Measurements from ENCODE around the gene SKA3. TPM values are rescaled to one million over a fixed set of nuclear protein-coding genes. Genes with fewer than 3 reads are reported as not detected.

The SKA3 gene
- polyA plus RNA-seq, 1 of the 3 experiments (the other 2 are of a cell fraction), result 5.9 TPM

GRCh38 chr13:21116141-21116540, 60.2 kb downstream of the SKA3 start (continued):
- TF ChIP-seq SIN3A (IDR thresholded peaks at IDR 0.05; ENCODE audit: borderline replicate concordance, low read depth, low read length) (no peak), MXI1 (IDR thresholded peaks at IDR 0.05; ENCODE audit: low read depth, low read length) (no peak), FOXM1 (IDR thresholded peaks at IDR 0.05; ENCODE audit: low read depth) (no peak), RFX5 (IDR thresholded peaks at IDR 0.05; ENCODE audit: low read length) (no peak), YY1 (IDR thresholded peaks at IDR 0.05; ENCODE audit: low read depth) (no peak)
- TF ChIP-seq, protein P1, sequence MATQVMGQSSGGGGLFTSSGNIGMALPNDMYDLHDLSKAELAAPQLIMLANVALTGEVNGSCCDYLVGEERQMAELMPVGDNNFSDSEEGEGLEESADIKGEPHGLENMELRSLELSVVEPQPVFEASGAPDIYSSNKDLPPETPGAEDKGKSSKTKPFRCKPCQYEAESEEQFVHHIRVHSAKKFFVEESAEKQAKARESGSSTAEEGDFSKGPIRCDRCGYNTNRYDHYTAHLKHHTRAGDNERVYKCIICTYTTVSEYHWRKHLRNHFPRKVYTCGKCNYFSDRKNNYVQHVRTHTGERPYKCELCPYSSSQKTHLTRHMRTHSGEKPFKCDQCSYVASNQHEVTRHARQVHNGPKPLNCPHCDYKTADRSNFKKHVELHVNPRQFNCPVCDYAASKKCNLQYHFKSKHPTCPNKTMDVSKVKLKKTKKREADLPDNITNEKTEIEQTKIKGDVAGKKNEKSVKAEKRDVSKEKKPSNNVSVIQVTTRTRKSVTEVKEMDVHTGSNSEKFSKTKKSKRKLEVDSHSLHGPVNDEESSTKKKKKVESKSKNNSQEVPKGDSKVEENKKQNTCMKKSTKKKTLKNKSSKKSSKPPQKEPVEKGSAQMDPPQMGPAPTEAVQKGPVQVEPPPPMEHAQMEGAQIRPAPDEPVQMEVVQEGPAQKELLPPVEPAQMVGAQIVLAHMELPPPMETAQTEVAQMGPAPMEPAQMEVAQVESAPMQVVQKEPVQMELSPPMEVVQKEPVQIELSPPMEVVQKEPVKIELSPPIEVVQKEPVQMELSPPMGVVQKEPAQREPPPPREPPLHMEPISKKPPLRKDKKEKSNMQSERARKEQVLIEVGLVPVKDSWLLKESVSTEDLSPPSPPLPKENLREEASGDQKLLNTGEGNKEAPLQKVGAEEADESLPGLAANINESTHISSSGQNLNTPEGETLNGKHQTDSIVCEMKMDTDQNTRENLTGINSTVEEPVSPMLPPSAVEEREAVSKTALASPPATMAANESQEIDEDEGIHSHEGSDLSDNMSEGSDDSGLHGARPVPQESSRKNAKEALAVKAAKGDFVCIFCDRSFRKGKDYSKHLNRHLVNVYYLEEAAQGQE (IDR thresholded peaks at IDR 0.05; ENCODE audit: low read depth, low read length), result no peak
- TF ChIP-seq, protein P2, sequence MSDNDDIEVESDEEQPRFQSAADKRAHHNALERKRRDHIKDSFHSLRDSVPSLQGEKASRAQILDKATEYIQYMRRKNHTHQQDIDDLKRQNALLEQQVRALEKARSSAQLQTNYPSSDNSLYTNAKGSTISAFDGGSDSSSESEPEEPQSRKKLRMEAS (IDR thresholded peaks at IDR 0.05; ENCODE audit: low read depth), result no peak

GRCh38 chr13:21115231-21115630, 61.1 kb downstream of the SKA3 start:
- no peak for TF ChIP-seq EZH2phosphoT487 (IDR thresholded peaks at IDR 0.05; ENCODE audit: borderline replicate concordance, low read depth)
- no peak for TF ChIP-seq SIN3A (IDR thresholded peaks at IDR 0.05; ENCODE audit: borderline replicate concordance, low read depth, low read length)
- TF ChIP-seq CHD2 (IDR thresholded peaks at IDR 0.05; ENCODE audit: low read length, partially characterized antibody), result no peak
- no peak for TF ChIP-seq SMC3 (IDR thresholded peaks at IDR 0.05; ENCODE audit: low read depth, low read length)
- no peak for TF ChIP-seq YY1 (IDR thresholded peaks at IDR 0.05; ENCODE audit: low read depth)
- TF ChIP-seq, protein P3, sequence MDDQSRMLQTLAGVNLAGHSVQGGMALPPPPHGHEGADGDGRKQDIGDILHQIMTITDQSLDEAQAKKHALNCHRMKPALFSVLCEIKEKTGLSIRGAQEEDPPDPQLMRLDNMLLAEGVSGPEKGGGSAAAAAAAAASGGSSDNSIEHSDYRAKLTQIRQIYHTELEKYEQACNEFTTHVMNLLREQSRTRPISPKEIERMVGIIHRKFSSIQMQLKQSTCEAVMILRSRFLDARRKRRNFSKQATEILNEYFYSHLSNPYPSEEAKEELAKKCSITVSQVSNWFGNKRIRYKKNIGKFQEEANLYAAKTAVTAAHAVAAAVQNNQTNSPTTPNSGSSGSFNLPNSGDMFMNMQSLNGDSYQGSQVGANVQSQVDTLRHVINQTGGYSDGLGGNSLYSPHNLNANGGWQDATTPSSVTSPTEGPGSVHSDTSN (IDR thresholded peaks at IDR 0.05), result no peak
- no peak for TF ChIP-seq POLR2AphosphoS5 (IDR thresholded peaks at IDR 0.05; ENCODE audit: low read depth, low read length)
- TF ChIP-seq, protein P4, sequence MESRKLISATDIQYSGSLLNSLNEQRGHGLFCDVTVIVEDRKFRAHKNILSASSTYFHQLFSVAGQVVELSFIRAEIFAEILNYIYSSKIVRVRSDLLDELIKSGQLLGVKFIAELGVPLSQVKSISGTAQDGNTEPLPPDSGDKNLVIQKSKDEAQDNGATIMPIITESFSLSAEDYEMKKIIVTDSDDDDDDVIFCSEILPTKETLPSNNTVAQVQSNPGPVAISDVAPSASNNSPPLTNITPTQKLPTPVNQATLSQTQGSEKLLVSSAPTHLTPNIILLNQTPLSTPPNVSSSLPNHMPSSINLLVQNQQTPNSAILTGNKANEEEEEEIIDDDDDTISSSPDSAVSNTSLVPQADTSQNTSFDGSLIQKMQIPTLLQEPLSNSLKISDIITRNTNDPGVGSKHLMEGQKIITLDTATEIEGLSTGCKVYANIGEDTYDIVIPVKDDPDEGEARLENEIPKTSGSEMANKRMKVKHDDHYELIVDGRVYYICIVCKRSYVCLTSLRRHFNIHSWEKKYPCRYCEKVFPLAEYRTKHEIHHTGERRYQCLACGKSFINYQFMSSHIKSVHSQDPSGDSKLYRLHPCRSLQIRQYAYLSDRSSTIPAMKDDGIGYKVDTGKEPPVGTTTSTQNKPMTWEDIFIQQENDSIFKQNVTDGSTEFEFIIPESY (IDR thresholded peaks at IDR 0.05; ENCODE audit: borderline replicate concordance, low read depth), result no peak
- no peak for TF ChIP-seq MEF2A (IDR thresholded peaks at IDR 0.05; ENCODE audit: borderline replicate concordance, low read depth)
- no peak for TF ChIP-seq MXI1 (IDR thresholded peaks at IDR 0.05; ENCODE audit: low read depth, low read length)
- TF ChIP-seq, protein P2 (IDR thresholded peaks at IDR 0.05; ENCODE audit: low read depth), result no peak
- no peak for TF ChIP-seq TAF1 (IDR thresholded peaks at IDR 0.05; ENCODE audit: borderline replicate concordance, low read depth, low read length)
- no peak for DNase-seq
- no peak overlapping the region for H3K27ac ChIP-seq (ENCODE audit: low read depth in 2 of 2, low read length in 1 of 2)
- H3K9me2 ChIP-seq, result no peaks in the 10 kb centered on the region
- no peak overlapping the region for H3K9ac ChIP-seq
- no peak overlapping the region for H3K4me2 ChIP-seq
- no peaks in the 10 kb centered on the region for H3K4me1 ChIP-seq (ENCODE audit: control insufficient read depth in 1 of 2, insufficient read depth in 2 of 2, low read depth in 1 of 2, low read length in 1 of 2)
- no peaks in the 10 kb centered on the region for H3K36me3 ChIP-seq (replicated peaks in 1 of 2; ENCODE audit: control insufficient read depth in 1 of 2, insufficient read depth in 2 of 2, low read length in 1 of 2)
- H3K4me3 ChIP-seq (ENCODE audit: low read depth in 2 of 2, low read length in 1 of 2), result no peak overlapping the region
- no peaks in the 10 kb centered on the region for H3K79me2 ChIP-seq (ENCODE audit: insufficient read depth)
- ChIA-PET POLR2A (no interaction called here), CTCF (interaction anchor here (0.6 kb wide), 1 partner anchor 18 kb away, joined by 3 read pairs; no protein-coding TSS in a partner anchor)
- WGBS (ENCODE audit: low lambda C conversion rate), result 81% methylated on average over 3 of the region's 3 CpGs
- no peaks in the 10 kb centered on the region for H3K27me3 ChIP-seq (ENCODE audit: insufficient read depth)
- no peaks in the 10 kb centered on the region for H4K20me1 ChIP-seq (ENCODE audit: insufficient read depth)
- no peak overlapping the region for H2AFZ ChIP-seq (ENCODE audit: low read depth)
- H3F3A ChIP-seq (replicated peaks; ENCODE audit: insufficient read depth), result no peaks in the 10 kb centered on the region
- no peaks in the 10 kb centered on the region for H3K9me3 ChIP-seq
